ENCODE data around the gene TCIRG1. TPM values are rescaled to one million over a fixed set of nuclear protein-coding genes. Genes with fewer than 3 reads are reported as not detected.

TCIRG1 gene
- total and polyA plus RNA-seq, 2 of the 13 experiments (the other 11 are each of a cell fraction or from before 2014, with no cell fraction given) = 48.0 to 69.6 TPM

DNA sequence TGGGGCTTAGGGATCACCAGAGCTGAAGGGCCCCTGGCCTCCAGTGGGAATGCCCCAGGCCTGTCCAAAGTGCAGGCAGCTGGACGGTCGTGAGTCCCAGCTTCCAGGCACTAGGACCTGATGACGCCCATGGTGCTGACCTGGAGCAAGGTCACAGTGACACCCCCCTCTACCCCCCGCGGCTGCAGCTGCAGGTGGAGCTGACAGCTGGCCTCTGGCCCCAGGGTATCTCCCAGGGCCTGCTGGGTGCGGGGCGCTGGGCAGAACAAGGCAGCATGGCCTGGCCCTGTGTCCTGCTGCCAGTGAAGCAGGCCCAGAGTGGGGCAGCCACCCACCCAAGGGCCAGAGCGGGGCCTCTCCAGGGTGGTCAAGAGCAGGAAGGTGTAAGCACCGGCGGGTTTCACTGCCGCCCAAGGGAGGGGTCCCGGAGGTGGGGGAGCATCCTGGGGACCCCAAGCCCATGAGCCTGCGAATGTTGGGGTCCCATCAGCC is 553 bp upstream of the TCIRG1 start (continued):
- TF ChIP-seq RNF2 (conservative IDR thresholded peaks at IDR 0.05; ENCODE audit: low read depth) = no peak
- no peak for TF ChIP-seq ZNF260 (CRISPR knock-in tag; IDR thresholded peaks at IDR 0.05; ENCODE audit: borderline replicate concordance, low read depth)
- TF ChIP-seq PRDM10 (CRISPR knock-in tag; IDR thresholded peaks at IDR 0.05; ENCODE audit: low read depth) = peak; percentile 85
- TF ChIP-seq IKZF1 (IDR thresholded peaks at IDR 0.05) = no peak
- peak; percentile 77 for TF ChIP-seq KLF12 (CRISPR knock-in tag; IDR thresholded peaks at IDR 0.05; ENCODE audit: borderline replicate concordance)
- peak; percentile 72; the same call in 1 of the 2 replicates for TF ChIP-seq ZNF343 (CRISPR knock-in tag; IDR thresholded peaks at IDR 0.05)
- no peak for TF ChIP-seq CBX2 (IDR thresholded peaks at IDR 0.05; ENCODE audit: low read depth, low read length)
- TF ChIP-seq CBX2 (CRISPR knock-in tag; IDR thresholded peaks at IDR 0.05; ENCODE audit: low read depth) = no peak
- TF ChIP-seq SRSF4 (IDR thresholded peaks at IDR 0.05; ENCODE audit: low read depth, low read length, poor library complexity, severe bottlenecking) = no peak
- no peak for TF ChIP-seq PCBP1 (IDR thresholded peaks at IDR 0.05; ENCODE audit: borderline replicate concordance, low read depth, low read length)
- peak; percentile 86; the same call in 1 of the 2 replicates for TF ChIP-seq SATB2 (CRISPR knock-in tag; IDR thresholded peaks at IDR 0.05)
- no peak; the same call in 1 of the 2 replicates for TF ChIP-seq KMT2B (CRISPR knock-in tag; IDR thresholded peaks at IDR 0.05)
- peak; percentile 73; the same call in 1 of the 2 replicates for TF ChIP-seq SOX5 (CRISPR knock-in tag; IDR thresholded peaks at IDR 0.05; ENCODE audit: borderline replicate concordance)
- TF ChIP-seq, protein P1, sequence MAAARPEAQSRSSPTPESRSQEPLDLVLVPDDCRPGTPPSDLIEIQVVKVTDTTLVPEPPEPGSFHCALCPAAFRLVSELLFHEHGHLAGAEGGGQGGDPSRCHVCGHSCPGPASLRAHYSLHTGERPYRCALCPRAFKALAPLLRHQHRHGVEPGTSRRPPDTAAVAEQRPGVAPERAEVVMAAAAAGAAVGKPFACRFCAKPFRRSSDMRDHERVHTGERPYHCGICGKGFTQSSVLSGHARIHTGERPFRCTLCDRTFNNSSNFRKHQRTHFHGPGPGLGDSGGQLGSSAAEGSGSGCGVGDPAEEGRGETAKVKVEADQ (CRISPR knock-in tag; IDR thresholded peaks at IDR 0.05; ENCODE audit: borderline replicate concordance) = no peak; the same call in 1 of the 2 replicates
- peak; percentile 76 for TF ChIP-seq PHF5A (CRISPR knock-in tag; IDR thresholded peaks at IDR 0.05; ENCODE audit: low read depth, unreplicated experiment)
- TF ChIP-seq MATR3 (CRISPR knock-in tag; IDR thresholded peaks at IDR 0.05) = no peak
- no peak for TF ChIP-seq ZSCAN5A (CRISPR knock-in tag; IDR thresholded peaks at IDR 0.05; ENCODE audit: borderline replicate concordance)
- TF ChIP-seq FOXA3 (CRISPR knock-in tag; IDR thresholded peaks at IDR 0.05) = peak; percentile 78
- peak; percentile 57; the same call in 1 of the 2 replicates for TF ChIP-seq ZNF253 (CRISPR knock-in tag; IDR thresholded peaks at IDR 0.05; ENCODE audit: borderline replicate concordance)
- no peak for TF ChIP-seq SMYD3 (CRISPR knock-in tag; IDR thresholded peaks at IDR 0.05)
- no peak for TF ChIP-seq ZNF382 (CRISPR knock-in tag; IDR thresholded peaks at IDR 0.05; ENCODE audit: borderline replicate concordance)
- TF ChIP-seq RAD21 (CRISPR knock-in tag; IDR thresholded peaks at IDR 0.05) = no peak; the same call in 1 of the 2 replicates
- peak; percentile 81 for TF ChIP-seq FOXJ3 (CRISPR knock-in tag; IDR thresholded peaks at IDR 0.05; ENCODE audit: borderline replicate concordance)

Data from HepG2 (cell line).